ENCODE data around the gene PTP4A1.

DNA sequence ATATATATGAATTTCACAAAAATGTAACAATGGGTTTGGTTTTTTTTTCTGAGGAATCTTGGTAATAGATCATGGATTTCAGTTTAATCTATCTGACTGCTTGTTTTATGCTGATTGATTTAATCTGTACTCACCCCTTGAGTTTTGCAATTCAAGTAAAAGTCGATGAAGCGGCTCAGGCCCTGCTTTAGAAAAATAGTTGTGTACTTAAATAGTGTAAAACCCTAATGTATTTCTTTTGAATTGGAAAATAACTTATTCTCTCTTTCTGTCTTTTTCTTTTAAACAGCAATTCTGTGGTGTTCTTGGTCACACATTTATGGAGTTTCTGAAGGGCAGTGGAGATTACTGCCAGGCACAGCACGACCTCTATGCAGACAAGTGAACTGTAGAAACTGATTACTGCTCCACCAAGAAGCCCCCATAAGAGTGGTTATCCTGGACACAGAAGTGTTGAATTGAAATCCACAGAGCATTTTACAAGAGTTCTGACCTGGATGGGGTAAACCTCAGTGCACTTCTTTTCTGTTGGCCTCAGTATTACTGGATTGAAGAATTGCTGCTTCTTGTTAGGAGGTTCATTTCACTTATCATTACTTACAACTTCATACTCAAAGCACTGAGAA lies 4.0 kb downstream of the PTP4A1 start:
- TF ChIP-seq, protein P1, sequence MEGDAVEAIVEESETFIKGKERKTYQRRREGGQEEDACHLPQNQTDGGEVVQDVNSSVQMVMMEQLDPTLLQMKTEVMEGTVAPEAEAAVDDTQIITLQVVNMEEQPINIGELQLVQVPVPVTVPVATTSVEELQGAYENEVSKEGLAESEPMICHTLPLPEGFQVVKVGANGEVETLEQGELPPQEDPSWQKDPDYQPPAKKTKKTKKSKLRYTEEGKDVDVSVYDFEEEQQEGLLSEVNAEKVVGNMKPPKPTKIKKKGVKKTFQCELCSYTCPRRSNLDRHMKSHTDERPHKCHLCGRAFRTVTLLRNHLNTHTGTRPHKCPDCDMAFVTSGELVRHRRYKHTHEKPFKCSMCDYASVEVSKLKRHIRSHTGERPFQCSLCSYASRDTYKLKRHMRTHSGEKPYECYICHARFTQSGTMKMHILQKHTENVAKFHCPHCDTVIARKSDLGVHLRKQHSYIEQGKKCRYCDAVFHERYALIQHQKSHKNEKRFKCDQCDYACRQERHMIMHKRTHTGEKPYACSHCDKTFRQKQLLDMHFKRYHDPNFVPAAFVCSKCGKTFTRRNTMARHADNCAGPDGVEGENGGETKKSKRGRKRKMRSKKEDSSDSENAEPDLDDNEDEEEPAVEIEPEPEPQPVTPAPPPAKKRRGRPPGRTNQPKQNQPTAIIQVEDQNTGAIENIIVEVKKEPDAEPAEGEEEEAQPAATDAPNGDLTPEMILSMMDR (conservative IDR thresholded peaks at IDR 0.05) = no peak
- TF ChIP-seq ZFX (IDR thresholded peaks at IDR 0.05) = no peak
